Measurements from ENCODE around the gene RCSD1.

DNA sequence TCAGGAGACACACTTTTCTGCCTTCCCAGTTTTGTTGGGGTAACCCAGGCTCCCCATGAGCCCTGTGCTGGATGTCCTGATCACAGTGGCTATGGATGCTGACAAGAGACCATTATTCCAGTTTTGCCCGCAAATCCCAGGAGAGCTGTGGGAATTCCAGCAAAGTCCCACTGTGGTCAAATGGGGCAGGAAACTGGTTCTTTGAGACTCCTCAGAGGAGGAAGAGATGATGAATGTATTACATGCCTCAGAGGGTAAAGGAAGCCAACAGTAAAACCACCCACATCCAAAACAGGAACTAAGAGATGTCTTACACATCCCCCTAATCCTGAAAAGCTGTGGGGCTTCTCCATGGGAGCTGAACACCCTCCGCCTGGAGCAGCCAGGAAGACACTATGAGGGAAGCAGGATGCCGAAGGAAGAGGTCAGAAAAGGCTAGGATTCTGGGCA lies 78.9 kb downstream of the RCSD1 start:
- TF ChIP-seq, protein P1, sequence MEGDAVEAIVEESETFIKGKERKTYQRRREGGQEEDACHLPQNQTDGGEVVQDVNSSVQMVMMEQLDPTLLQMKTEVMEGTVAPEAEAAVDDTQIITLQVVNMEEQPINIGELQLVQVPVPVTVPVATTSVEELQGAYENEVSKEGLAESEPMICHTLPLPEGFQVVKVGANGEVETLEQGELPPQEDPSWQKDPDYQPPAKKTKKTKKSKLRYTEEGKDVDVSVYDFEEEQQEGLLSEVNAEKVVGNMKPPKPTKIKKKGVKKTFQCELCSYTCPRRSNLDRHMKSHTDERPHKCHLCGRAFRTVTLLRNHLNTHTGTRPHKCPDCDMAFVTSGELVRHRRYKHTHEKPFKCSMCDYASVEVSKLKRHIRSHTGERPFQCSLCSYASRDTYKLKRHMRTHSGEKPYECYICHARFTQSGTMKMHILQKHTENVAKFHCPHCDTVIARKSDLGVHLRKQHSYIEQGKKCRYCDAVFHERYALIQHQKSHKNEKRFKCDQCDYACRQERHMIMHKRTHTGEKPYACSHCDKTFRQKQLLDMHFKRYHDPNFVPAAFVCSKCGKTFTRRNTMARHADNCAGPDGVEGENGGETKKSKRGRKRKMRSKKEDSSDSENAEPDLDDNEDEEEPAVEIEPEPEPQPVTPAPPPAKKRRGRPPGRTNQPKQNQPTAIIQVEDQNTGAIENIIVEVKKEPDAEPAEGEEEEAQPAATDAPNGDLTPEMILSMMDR (IDR thresholded peaks at IDR 0.05; ENCODE audit: low read depth, low read length, poor library complexity, severe bottlenecking), result no peak
- TF ChIP-seq EZH2phosphoT487 (IDR thresholded peaks at IDR 0.05; ENCODE audit: borderline replicate concordance, low read length), result no peak

Data from DOHH2 (cell line).